GM12801 (cell line): ENCODE data around the gene HNRNPA3.

Experiments used
- CTCF ChIP-seq: IDR thresholded peaks from one replicate; pipeline ENCODE4 v1.5.1; 2011; ENCODE audit warnings: control low read depth; ENCODE audit not compliant: insufficient read length; ENCODE audit errors: extremely low read depth

The HNRNPA3 gene

GRCh38 chr2:177256695-177257094 is 44.1 kb downstream of the HNRNPA3 start:
- TF ChIP-seq CTCF = no peak

- no peak for TF ChIP-seq CTCF
Observed at GRCh38 chr2:177257471-177257870, 44.9 kb downstream of the HNRNPA3 start.

GRCh38 chr2:177258059-177258458 is 45.5 kb downstream of the HNRNPA3 start:
- no peak for TF ChIP-seq CTCF

- TF ChIP-seq CTCF = no peak
Observed at GRCh38 chr2:177260379-177260778, 47.8 kb downstream of the HNRNPA3 start.

- TF ChIP-seq CTCF = no peak
Observed at GRCh38 chr2:177261116-177262060, 48.8 kb downstream of the HNRNPA3 start.

GRCh38 chr2:177262092-177262491 is 49.5 kb downstream of the HNRNPA3 start:
- TF ChIP-seq CTCF = no peak

GRCh38 chr2:177262958-177263450 is 50.4 kb downstream of the HNRNPA3 start:
- no peak for TF ChIP-seq CTCF
